ENCODE results near the gene PPFIA2.

Gene PPFIA2

DNA sequence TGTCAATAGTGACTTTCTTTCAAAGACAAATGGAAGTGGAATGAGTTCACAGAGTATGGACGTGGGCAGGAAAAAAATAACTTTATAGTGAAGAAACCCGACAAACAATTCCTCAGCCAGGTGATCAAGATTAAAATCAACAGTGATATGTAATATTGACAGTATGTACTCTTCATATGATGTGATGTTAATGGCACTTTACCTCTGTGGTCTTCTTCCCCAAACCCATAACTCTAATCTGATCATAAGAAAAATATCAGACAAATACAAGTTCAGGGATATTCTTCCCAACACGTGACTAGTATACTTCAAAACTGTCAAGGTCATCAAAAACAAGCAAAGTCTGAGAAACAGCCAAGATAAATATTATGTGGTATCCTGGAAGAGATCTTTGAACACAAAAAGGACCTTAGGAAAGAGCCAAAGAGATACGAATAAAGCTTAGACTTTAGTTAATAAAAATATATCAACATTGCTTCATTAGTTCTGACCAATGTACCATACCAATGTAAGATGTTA, 215.5 kb downstream of the PPFIA2 start:
- TF ChIP-seq TAF1 (IDR thresholded peaks at IDR 0.05; ENCODE audit: borderline replicate concordance, insufficient read depth, low read length): no peak
- no peak for TF ChIP-seq SIN3A (IDR thresholded peaks at IDR 0.05; ENCODE audit: borderline replicate concordance, insufficient read depth, low read length)
- no peak for TF ChIP-seq FOXP2 (optimal IDR thresholded peaks at IDR 0.05; ENCODE audit: borderline replicate concordance, extremely low read depth, extremely low read length, insufficient read depth)
- TF ChIP-seq POLR2AphosphoS5 (IDR thresholded peaks at IDR 0.05; ENCODE audit: low read depth, low read length): no peak
- TF ChIP-seq, protein P1, sequence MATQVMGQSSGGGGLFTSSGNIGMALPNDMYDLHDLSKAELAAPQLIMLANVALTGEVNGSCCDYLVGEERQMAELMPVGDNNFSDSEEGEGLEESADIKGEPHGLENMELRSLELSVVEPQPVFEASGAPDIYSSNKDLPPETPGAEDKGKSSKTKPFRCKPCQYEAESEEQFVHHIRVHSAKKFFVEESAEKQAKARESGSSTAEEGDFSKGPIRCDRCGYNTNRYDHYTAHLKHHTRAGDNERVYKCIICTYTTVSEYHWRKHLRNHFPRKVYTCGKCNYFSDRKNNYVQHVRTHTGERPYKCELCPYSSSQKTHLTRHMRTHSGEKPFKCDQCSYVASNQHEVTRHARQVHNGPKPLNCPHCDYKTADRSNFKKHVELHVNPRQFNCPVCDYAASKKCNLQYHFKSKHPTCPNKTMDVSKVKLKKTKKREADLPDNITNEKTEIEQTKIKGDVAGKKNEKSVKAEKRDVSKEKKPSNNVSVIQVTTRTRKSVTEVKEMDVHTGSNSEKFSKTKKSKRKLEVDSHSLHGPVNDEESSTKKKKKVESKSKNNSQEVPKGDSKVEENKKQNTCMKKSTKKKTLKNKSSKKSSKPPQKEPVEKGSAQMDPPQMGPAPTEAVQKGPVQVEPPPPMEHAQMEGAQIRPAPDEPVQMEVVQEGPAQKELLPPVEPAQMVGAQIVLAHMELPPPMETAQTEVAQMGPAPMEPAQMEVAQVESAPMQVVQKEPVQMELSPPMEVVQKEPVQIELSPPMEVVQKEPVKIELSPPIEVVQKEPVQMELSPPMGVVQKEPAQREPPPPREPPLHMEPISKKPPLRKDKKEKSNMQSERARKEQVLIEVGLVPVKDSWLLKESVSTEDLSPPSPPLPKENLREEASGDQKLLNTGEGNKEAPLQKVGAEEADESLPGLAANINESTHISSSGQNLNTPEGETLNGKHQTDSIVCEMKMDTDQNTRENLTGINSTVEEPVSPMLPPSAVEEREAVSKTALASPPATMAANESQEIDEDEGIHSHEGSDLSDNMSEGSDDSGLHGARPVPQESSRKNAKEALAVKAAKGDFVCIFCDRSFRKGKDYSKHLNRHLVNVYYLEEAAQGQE (IDR thresholded peaks at IDR 0.05; ENCODE audit: insufficient read depth in 1 of 2, low read depth in 2 of 2, low read length in 2 of 2): no peak

DNA sequence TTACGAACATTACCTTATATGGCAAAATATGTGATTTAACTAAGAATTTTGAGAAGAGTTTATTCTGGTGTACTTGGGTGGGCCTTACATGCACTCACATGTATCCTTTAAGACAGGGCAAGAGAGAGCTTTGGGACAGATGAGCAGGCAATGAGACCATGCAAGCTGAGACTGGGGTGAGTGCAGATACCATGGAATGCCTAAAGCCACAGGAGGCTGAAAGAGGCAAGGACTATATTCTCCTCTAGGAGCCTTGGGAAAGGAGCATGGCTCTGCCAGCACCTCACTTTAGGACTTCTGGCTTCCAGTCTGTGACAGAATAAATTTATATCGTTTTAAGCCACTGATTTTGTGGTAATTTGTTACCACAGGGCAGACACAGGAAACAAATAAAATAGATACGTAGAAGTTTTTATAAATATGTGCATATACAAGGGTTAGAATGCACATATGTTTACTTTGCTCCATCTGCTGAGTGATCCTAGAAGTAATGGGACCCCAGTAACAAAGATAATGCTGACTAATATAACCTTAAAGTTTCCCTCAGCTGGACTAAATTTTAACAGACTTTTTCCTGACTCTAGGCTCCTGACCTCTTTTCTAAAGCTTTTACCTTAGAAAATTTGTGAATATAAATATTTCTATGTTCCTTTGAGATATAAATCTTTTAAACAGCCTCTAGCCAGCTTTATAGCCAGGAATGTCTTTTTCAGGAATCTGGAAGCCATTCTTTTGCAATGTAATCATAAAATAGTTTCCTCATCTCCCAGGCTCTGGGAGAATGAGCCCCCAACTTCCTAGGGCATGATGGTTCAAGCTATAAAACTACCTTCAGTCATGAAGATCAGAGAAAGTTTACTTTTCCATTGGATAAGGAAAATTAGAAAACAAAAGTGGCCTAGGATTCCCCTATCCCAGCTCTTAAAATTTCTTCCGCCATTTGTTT, 216.8 kb downstream of the PPFIA2 start:
- TF ChIP-seq POLR2AphosphoS5 (IDR thresholded peaks at IDR 0.05; ENCODE audit: low read depth, low read length) (no peak), SIN3A (IDR thresholded peaks at IDR 0.05; ENCODE audit: borderline replicate concordance, insufficient read depth, low read length) (no peak), FOXP2 (optimal IDR thresholded peaks at IDR 0.05; ENCODE audit: borderline replicate concordance, extremely low read depth, extremely low read length, insufficient read depth) (no peak), TAF1 (IDR thresholded peaks at IDR 0.05; ENCODE audit: borderline replicate concordance, insufficient read depth, low read length) (no peak)
- TF ChIP-seq, protein P1 (IDR thresholded peaks at IDR 0.05; ENCODE audit: insufficient read depth in 1 of 2, low read depth in 2 of 2, low read length in 2 of 2): no peak

DNA sequence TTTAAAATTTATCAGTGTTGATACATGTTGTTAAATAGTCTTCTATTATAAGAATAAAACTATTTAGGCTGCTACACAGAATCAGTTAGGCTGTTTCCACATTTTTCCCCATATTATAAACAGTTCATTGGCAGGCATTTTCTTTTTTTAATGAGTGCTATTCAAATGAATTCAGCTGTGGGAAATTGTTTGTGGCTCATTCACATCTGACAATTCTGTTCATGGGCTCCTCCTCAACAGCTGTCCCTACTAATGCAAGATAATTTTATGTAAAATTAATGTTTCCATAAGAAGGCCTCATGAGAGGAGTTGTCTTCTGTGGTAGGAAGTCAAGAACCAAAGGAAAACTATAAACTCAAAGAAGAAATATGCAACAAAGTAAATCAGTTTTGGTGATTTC, 218.0 kb downstream of the PPFIA2 start:
- TF ChIP-seq POLR2AphosphoS5 (IDR thresholded peaks at IDR 0.05; ENCODE audit: low read depth, low read length): no peak
- TF ChIP-seq TAF1 (IDR thresholded peaks at IDR 0.05; ENCODE audit: borderline replicate concordance, insufficient read depth, low read length): no peak
- no peak for TF ChIP-seq SIN3A (IDR thresholded peaks at IDR 0.05; ENCODE audit: borderline replicate concordance, insufficient read depth, low read length)
- TF ChIP-seq, protein P1 (IDR thresholded peaks at IDR 0.05; ENCODE audit: insufficient read depth in 1 of 2, low read depth in 2 of 2, low read length in 2 of 2): no peak
- no peak for TF ChIP-seq FOXP2 (optimal IDR thresholded peaks at IDR 0.05; ENCODE audit: borderline replicate concordance, extremely low read depth, extremely low read length, insufficient read depth)

DNA sequence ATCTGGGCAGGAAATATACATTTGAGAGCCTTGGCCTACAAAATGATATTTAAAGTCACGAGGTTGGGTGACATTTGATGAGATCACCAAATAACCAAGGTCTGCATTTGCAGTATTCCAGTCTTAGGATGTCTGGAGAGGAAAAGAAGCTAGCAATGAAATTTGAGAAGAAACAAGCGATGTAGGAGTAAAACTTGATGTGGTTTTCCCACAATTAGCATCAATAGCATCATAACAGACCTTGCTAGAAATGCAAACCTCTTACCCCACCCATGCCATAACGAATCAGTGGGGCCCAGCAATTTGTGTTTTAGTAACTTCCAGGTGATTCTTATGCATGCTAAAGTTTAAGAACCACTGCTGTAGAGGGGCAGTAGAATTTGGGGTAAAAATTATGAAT, 219.9 kb downstream of the PPFIA2 start:
- TF ChIP-seq TAF1 (IDR thresholded peaks at IDR 0.05; ENCODE audit: borderline replicate concordance, insufficient read depth, low read length): no peak
- no peak for TF ChIP-seq POLR2AphosphoS5 (IDR thresholded peaks at IDR 0.05; ENCODE audit: low read depth, low read length)

DNA sequence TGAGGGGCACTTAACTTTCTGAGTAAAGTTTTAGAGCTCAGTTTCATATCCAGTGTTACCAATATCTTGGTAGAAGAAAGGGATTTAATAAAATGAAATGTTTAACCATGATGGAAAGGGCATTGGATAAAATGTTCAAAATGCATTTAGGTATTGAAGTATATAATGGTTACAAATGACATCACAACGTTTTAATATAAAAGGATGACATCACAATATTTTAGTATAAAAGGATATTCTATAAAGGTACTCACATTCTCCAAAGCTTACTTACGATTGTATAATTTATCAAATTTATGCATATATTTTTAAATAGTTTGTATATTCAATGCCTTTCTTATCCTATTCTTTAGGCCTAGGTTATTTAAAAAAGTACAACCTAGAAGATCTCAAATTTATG, 226.1 kb downstream of the PPFIA2 start:
- TF ChIP-seq, protein P1 (IDR thresholded peaks at IDR 0.05; ENCODE audit: insufficient read depth in 1 of 2, low read depth in 2 of 2, low read length in 2 of 2): no peak
- TF ChIP-seq FOXP2 (optimal IDR thresholded peaks at IDR 0.05; ENCODE audit: borderline replicate concordance, extremely low read depth, extremely low read length, insufficient read depth): no peak
- TF ChIP-seq TAF1 (IDR thresholded peaks at IDR 0.05; ENCODE audit: borderline replicate concordance, insufficient read depth, low read length): no peak
- TF ChIP-seq SIN3A (IDR thresholded peaks at IDR 0.05; ENCODE audit: borderline replicate concordance, insufficient read depth, low read length): no peak
- TF ChIP-seq POLR2AphosphoS5 (IDR thresholded peaks at IDR 0.05; ENCODE audit: low read depth, low read length): no peak
